Measurements from ENCODE around the gene PTGES3L.
"Not testable (repeated sequence)": the region's sequence is repeated elsewhere in the genome, so short reads cannot be mapped to it uniquely, and the experiment has no call there.

The PTGES3L gene

GRCh38 chr17:43014020-43014648, 34.3 kb upstream of the PTGES3L start:
- no peak for DNase-seq

- no peak for DNase-seq
Observed at GRCh38 chr17:43013296-43013695, 33.4 kb upstream of the PTGES3L start.

- no peak for DNase-seq
Observed at GRCh38 chr17:43011728-43012472, 32.0 kb upstream of the PTGES3L start.

GRCh38 chr17:43010667-43011308, 30.9 kb upstream of the PTGES3L start:
- no peak for DNase-seq

GRCh38 chr17:43006639-43007551, 27.0 kb upstream of the PTGES3L start, which contains the start of gene IFI35:
Gene IFI35, plus strand, starts transcription at chr17:43006784. Its CDS starts 164 bp downstream, at chr17:43006948.
- peak; percentile 47 for DNase-seq

GRCh38 chr17:43003542-43004172, 23.8 kb upstream of the PTGES3L start:
- DNase-seq, result no peak

- not testable (repeated sequence) for DNase-seq
Observed at GRCh38 chr17:43000894-43001293, 21.0 kb upstream of the PTGES3L start.

- no peak for DNase-seq
Observed at GRCh38 chr17:42999003-42999525, 19.2 kb upstream of the PTGES3L start.

GRCh38 chr17:42997984-42998938, 18.4 kb upstream of the PTGES3L start, which contains the start of gene RPL27:
Gene RPL27, plus strand, starts transcription at chr17:42998419. Its CDS starts 332 bp downstream, at chr17:42998751.
- peak; percentile 99 for DNase-seq

GRCh38 chr17:42997390-42997983, 17.6 kb upstream of the PTGES3L start:
- DNase-seq, result no peak

GRCh38 chr17:42993913-42994312, 14.0 kb upstream of the PTGES3L start:
- not testable (repeated sequence) for DNase-seq

GRCh38 chr17:42992872-42993271, 13.0 kb upstream of the PTGES3L start:
- no peak for DNase-seq

GRCh38 chr17:42991471-42991870, 11.6 kb upstream of the PTGES3L start:
- DNase-seq, result no peak

- DNase-seq, result no peak
Observed at GRCh38 chr17:42989726-42990652, 10.1 kb upstream of the PTGES3L start.

- DNase-seq, result no peak
Observed at GRCh38 chr17:42989141-42989540, 9.3 kb upstream of the PTGES3L start.

- DNase-seq, result no peak
Observed at GRCh38 chr17:42985225-42985624, 5.3 kb upstream of the PTGES3L start.

GRCh38 chr17:42982266-42982665, 2.4 kb upstream of the PTGES3L start:
- no peak for DNase-seq

- DNase-seq, result peak; percentile 52
Observed at GRCh38 chr17:42980766-42981397, 1.0 kb upstream of the PTGES3L start.
